Loucy (cell line): ENCODE measurements around the gene MPC1L.

ENCODE experiments used
- EZH2phosphoT487 ChIP-seq: fragments of 200-600 bp; IDR thresholded peaks from 2 replicates; pipeline ENCODE4 v1.6.1; 2018; ENCODE audit warnings: antibody characterized with exemption, mild to moderate bottlenecking, moderate library complexity, borderline replicate concordance
- TF ChIP-seq, protein P1 (sequence below): fragments of 200-600 bp; sonication (generic); conservative IDR thresholded peaks from 2 replicates; pipeline ENCODE4 v1.5.1; 2014; ENCODE audit warnings: mild to moderate bottlenecking, antibody characterized with exemption, low read length

DNA sequence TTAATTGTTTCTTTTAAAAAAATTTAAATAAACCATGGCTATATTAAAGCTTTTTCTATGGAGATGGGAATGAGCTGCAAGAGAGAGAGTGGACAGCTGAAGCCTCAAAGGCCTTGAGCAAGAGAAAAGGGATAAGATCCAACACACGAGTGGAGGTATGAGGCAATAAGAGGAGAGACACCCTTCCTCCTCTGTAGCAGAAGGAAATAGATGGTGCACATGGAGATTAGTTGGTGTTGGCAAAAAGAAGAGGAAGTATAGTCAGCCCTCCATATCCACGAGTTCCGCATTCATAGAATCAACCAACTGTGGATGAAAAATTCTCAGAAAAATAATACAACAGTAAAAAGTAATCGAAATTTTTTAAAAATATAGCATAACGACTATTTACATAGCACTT lies 20.9 kb downstream of the MPC1L start:
- TF ChIP-seq, protein P1, sequence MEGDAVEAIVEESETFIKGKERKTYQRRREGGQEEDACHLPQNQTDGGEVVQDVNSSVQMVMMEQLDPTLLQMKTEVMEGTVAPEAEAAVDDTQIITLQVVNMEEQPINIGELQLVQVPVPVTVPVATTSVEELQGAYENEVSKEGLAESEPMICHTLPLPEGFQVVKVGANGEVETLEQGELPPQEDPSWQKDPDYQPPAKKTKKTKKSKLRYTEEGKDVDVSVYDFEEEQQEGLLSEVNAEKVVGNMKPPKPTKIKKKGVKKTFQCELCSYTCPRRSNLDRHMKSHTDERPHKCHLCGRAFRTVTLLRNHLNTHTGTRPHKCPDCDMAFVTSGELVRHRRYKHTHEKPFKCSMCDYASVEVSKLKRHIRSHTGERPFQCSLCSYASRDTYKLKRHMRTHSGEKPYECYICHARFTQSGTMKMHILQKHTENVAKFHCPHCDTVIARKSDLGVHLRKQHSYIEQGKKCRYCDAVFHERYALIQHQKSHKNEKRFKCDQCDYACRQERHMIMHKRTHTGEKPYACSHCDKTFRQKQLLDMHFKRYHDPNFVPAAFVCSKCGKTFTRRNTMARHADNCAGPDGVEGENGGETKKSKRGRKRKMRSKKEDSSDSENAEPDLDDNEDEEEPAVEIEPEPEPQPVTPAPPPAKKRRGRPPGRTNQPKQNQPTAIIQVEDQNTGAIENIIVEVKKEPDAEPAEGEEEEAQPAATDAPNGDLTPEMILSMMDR, result no peak
- TF ChIP-seq EZH2phosphoT487, result no peak
